ENCODE results near the gene SLC3A2.

DNA sequence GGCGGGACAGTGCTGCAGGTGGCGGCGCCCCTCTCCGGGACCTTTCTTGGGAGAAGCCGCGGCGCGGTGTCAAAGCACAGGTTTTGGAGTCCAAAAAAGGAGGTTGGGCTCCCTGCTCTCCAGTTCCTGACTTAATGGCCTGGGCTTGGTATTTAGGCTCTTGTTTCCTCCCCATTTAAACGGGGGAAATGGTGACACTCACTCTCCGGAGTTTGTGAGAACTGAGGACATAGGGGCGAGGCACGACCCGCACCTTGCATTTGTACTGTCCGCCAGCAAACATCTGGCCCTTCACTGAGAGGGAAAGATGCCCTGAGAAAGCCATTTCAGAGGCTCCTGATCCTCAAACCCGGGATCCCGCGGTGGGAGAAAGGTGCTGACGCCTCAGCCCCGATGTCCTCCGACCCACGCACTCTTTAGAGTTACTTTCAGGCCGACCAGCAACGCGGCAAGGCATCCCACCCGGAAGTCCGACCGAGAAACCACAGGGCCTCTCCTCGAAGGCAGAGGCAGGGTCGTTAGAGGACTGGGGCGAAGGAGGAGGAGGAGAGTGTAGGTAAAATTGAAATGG is 38.4 kb upstream of the SLC3A2 start:
- TF ChIP-seq E2F4 (CRISPR knock-in tag; IDR thresholded peaks at IDR 0.05; ENCODE audit: borderline replicate concordance, low read depth) (no peak), ATF2 (CRISPR knock-in tag; IDR thresholded peaks at IDR 0.05; ENCODE audit: borderline replicate concordance, low read depth) (no peak), SMAD3 (CRISPR knock-in tag; IDR thresholded peaks at IDR 0.05; ENCODE audit: borderline replicate concordance) (no peak), CTCF (IDR thresholded peaks at IDR 0.05) (no peak)
